Endothelial cell of umbilical vein (primary cell): ENCODE data around the gene MYO1E. TPM values are rescaled to one million over a fixed set of nuclear protein-coding genes. Genes with fewer than 3 reads are reported as not detected.

Source experiments
- BruUV-seq: library from RNA; stranded (reverse); fragments of 400-500 nt; replicated peaks from 2 replicates; lab custom pipeline; 2021; lab: Mats Ljungman, UMichigan
- CTCF ChIA-PET: fragments of 300-600, 350-600 bp; sonication (Branson Sonifier 250); formaldehyde crosslinking; loops from one replicate; lab custom pipeline; 2021; ENCODE audit warnings: antibody characterized with exemption, inconsistent platforms; lab: Charles Lee
- POLR2A ChIA-PET: fragments of 300-600, 350-600 bp; sonication (Branson Sonifier 250); formaldehyde crosslinking; loops from one replicate; lab custom pipeline; 2021; ENCODE audit warnings: antibody characterized with exemption, inconsistent platforms; lab: Charles Lee
- DNase-seq: peaks from one replicate; pipeline ENCODE4 v3.0.0-alpha.2; 2011; ENCODE audit warnings: low read depth, low spot score
- FAIRE-seq: peaks from 2 replicates; lab custom pipeline; 2011; peaks lifted over from hg19 to GRCh38; lab: Jason Lieb, UNC
- H2AFZ ChIP-seq: 2 replicates; pipeline ENCODE4 v1.6.0; 2012; ENCODE audit warnings: low read depth, low read length, control low read depth, inconsistent platforms
- H3K27ac ChIP-seq: 2 replicates; pipeline ENCODE4 v1.5.1; 2011; ENCODE audit warnings: low read depth, mild to moderate bottlenecking, control low read depth, low read length, moderate library complexity; ENCODE audit not compliant: insufficient read depth
- H3K27me3 ChIP-seq, 2 experiments: 2 replicates each; pipeline versions ENCODE4 v1.6.0 to v1.6.1; 2011; ENCODE audit warnings: low read length in 2 of 2, mixed read lengths in 1 of 2; ENCODE audit not compliant: control insufficient read depth in 2 of 2, insufficient read depth in 2 of 2
- H3K36me3 ChIP-seq, 2 experiments: 2 replicates in 1 of 2; 3 replicates in 1 of 2; pipeline ENCODE4 v1.5.1; 2011; ENCODE audit warnings: low read length in 2 of 2, mild to moderate bottlenecking in 1 of 2, moderate library complexity in 1 of 2; ENCODE audit not compliant: control insufficient read depth in 2 of 2, insufficient read depth in 2 of 2; ENCODE audit errors: extremely low read depth in 1 of 2
- H3K4me1 ChIP-seq: 3 replicates; pipeline ENCODE4 v1.5.1; 2011; ENCODE audit warnings: mild to moderate bottlenecking, low read length; ENCODE audit not compliant: control insufficient read depth, insufficient read depth; ENCODE audit errors: extremely low read depth
- H3K4me2 ChIP-seq: 2 replicates; pipeline ENCODE4 v1.6.1; 2011; ENCODE audit warnings: low read length, control low read depth, mixed read lengths; ENCODE audit not compliant: insufficient read depth
- H3K4me3 ChIP-seq, 3 experiments: fragments of 200-600 bp in 1 of 3; sonication (generic), shearing (Covaris generic) in 1 of 3; replicated peaks in 1 of 3; 2 replicates each; pipeline ENCODE4 v1.5.1; 2011 to 2016; ENCODE audit warnings: control low read depth in 3 of 3, low read length in 3 of 3, mild to moderate bottlenecking in 2 of 3, inconsistent platforms in 1 of 3, low read depth in 1 of 3, moderate library complexity in 1 of 3; ENCODE audit not compliant: insufficient read depth in 1 of 3
- H3K79me2 ChIP-seq: 2 replicates; pipeline ENCODE4 v1.6.0; 2012; ENCODE audit warnings: low read length, inconsistent platforms; ENCODE audit not compliant: control insufficient read depth, insufficient read depth
- H3K9ac ChIP-seq: replicated peaks from 2 replicates; pipeline ENCODE3; 2011; ENCODE audit warnings: low read length, control low read depth; ENCODE audit not compliant: insufficient read depth; ENCODE audit errors: extremely low read depth
- H3K9me1 ChIP-seq: replicated peaks from 3 replicates; pipeline ENCODE4 v1.6.0; 2011; ENCODE audit warnings: mild to moderate bottlenecking, low read length; ENCODE audit not compliant: control insufficient read depth, insufficient read depth; ENCODE audit errors: extremely low read depth
- H3K9me3 ChIP-seq: replicated peaks from 2 replicates; pipeline ENCODE4 v1.5.1; 2012; ENCODE audit warnings: low read length, inconsistent platforms; ENCODE audit not compliant: control insufficient read depth, insufficient read depth
- H4K20me1 ChIP-seq: replicated peaks from 2 replicates; pipeline ENCODE3; 2011; ENCODE audit warnings: mild to moderate bottlenecking, low read length; ENCODE audit not compliant: control insufficient read depth, insufficient read depth; ENCODE audit errors: extremely low read depth
- CTCF ChIP-seq, 2 donors: IDR thresholded peaks; 1 replicate in 1 of 2; 2 replicates in 1 of 2; pipeline ENCODE4 v1.5.1; 2011; ENCODE audit warnings: low read length in 2 of 2, mild to moderate bottlenecking in 2 of 2, moderate library complexity in 2 of 2, control low read depth in 1 of 2, inconsistent platforms in 1 of 2, low read depth in 1 of 2; ENCODE audit not compliant: insufficient read depth in 1 of 2; ENCODE audit errors: extremely low read depth in 1 of 2
- EZH2 ChIP-seq: IDR thresholded peaks from 2 replicates; pipeline ENCODE4 v1.6.1; 2012; ENCODE audit warnings: borderline replicate concordance, low read depth, mild to moderate bottlenecking, moderate library complexity, low read length, inconsistent platforms; ENCODE audit not compliant: severe bottlenecking
- FOS ChIP-seq: IDR thresholded peaks from 2 replicates; pipeline ENCODE4 v1.6.1; 2011; ENCODE audit warnings: mild to moderate bottlenecking, low read length, moderate library complexity, borderline replicate concordance; ENCODE audit not compliant: insufficient read depth
- GATA2 ChIP-seq: IDR thresholded peaks from 2 replicates; pipeline ENCODE4 v1.7.0; 2011; ENCODE audit warnings: low read depth, mild to moderate bottlenecking, moderate library complexity, mixed read lengths, low read length; ENCODE audit not compliant: insufficient read length, insufficient read depth
- JUN ChIP-seq: IDR thresholded peaks from 2 replicates; pipeline ENCODE4 v1.6.1; 2011; ENCODE audit warnings: borderline replicate concordance, low read depth; ENCODE audit not compliant: insufficient read length, insufficient read depth
- MYC ChIP-seq: IDR thresholded peaks from one replicate; pipeline ENCODE4 v1.6.1; 2011; ENCODE audit warnings: mild to moderate bottlenecking, low read depth, low read length
- POLR2A ChIP-seq: IDR thresholded peaks from 2 replicates; pipeline ENCODE4 v1.6.1; 2012; ENCODE audit warnings: low read depth, mild to moderate bottlenecking, control low read depth, low read length
- POLR2AphosphoS5 ChIP-seq: IDR thresholded peaks from 2 replicates; pipeline ENCODE4 v1.6.1; 2012; ENCODE audit warnings: low read depth, mild to moderate bottlenecking, control low read depth, low read length, moderate library complexity; ENCODE audit not compliant: insufficient read depth
- dilution Hi-C: fragments of 300-500 bp; cut with MboI; formaldehyde crosslinking; loops from one replicate; pipeline ENCODE4 v1.15.0; 2019; ENCODE audit warnings: low sequenced_read_pairs; ENCODE audit not compliant: extremely low pct_ligation_motif_present
- intact Hi-C: fragments of 100-400 bp; cut with micrococcal nuclease; formaldehyde crosslinking; loops from one replicate; pipeline ENCODE4 v1.10.0; 2022
- polyA plus RNA-seq, 4 experiments: library from polyadenylated mRNA; depleted of rRNA in 3 of 4; stranded (reverse) in 3 of 4; unstranded in 1 of 4; fragments of >200 nt; gene quantifications; 2 replicates each; pipeline versions ENCODE4 v1.2.1 to v1.2.3, GENCODE V29; 2011 to 2012; ENCODE audit warnings: missing spikeins in 1 of 4
- total RNA-seq: library from RNA; stranded (reverse); gene quantifications from 2 replicates; pipeline ENCODE4 v1.2.3, GENCODE V29; 2021

The MYO1E gene
- total and polyA plus RNA-seq, 2 donors (not counting 3 experiments of a cell fraction or from before 2014, with no cell fraction given): 31.6 to 218 TPM

GRCh38 chr15:59349680-59350420, 22.8 kb downstream of the MYO1E start:
- dilution Hi-C loops: no loop called here
- no peaks in the 10 kb centered on the region for H3K9me3 ChIP-seq
- no peak overlapping the region for H3K4me3 ChIP-seq
- H4K20me1 ChIP-seq: peaks cover 4% of the 10 kb centered on the region
- POLR2A ChIA-PET: interaction anchor here (0.6 to 1.0 kb wide), 2 partner anchors 23 to 1355 kb away, joined by 4 to 5 read pairs; partner anchors contain the start of gene MYO1E
- TSS peak; percentile 21 for BruUV-seq
- peaks cover 75% of the 10 kb centered on the region for H3K79me2 ChIP-seq
- H3K9ac ChIP-seq: peak overlapping the region; percentile 28
- no peaks in the 10 kb centered on the region for H3K9me1 ChIP-seq
- CTCF ChIA-PET: interaction anchor here (1.3 to 2.7 kb wide), 3 partner anchors 11 to 117 kb away, joined by 3 to 7 read pairs (median 3); no protein-coding TSS in a partner anchor
- no peaks in the 10 kb centered on the region for H3K27me3 ChIP-seq
- intact Hi-C loops: loop anchor here (1.0 kb wide), 1 partner anchor 50 kb away; no protein-coding TSS in a partner anchor
- H3K4me1 ChIP-seq: peaks cover 48% of the 10 kb centered on the region
- H3K36me3 ChIP-seq: no peaks in the 10 kb centered on the region
- peak overlapping the region; percentile 81 for H3K27ac ChIP-seq
- FAIRE-seq: peak; percentile 95
- peak; percentile 97 for TF ChIP-seq FOS
- TF ChIP-seq GATA2: no peak
- no peak for TF ChIP-seq EZH2
- peak; percentile 89 for TF ChIP-seq JUN
- no peak for TF ChIP-seq POLR2A
- no peak for TF ChIP-seq MYC
- TF ChIP-seq POLR2AphosphoS5: peak; percentile 31
- no peak for TF ChIP-seq CTCF (IDR thresholded peaks at IDR 0.05; ENCODE audit: extremely low read depth in 1 of 2, insufficient read depth in 1 of 2, low read depth in 1 of 2, low read length in 2 of 2)
- H2AFZ ChIP-seq: no peak overlapping the region
- peak overlapping the region; percentile 60 for H3K4me2 ChIP-seq
- DNase-seq: peak; percentile 89
